ENCODE results near the gene TBC1D22A. TPM values are rescaled to one million over a fixed set of nuclear protein-coding genes. Genes with fewer than 3 reads are reported as not detected.
"Not testable (repeated sequence)": the region's sequence is repeated elsewhere in the genome, so short reads cannot be mapped to it uniquely, and the experiment has no call there.

TBC1D22A gene
- total RNA-seq, 8 experiments from 2014 or later: 6.6 to 31.4 (median 12.3) TPM

DNA sequence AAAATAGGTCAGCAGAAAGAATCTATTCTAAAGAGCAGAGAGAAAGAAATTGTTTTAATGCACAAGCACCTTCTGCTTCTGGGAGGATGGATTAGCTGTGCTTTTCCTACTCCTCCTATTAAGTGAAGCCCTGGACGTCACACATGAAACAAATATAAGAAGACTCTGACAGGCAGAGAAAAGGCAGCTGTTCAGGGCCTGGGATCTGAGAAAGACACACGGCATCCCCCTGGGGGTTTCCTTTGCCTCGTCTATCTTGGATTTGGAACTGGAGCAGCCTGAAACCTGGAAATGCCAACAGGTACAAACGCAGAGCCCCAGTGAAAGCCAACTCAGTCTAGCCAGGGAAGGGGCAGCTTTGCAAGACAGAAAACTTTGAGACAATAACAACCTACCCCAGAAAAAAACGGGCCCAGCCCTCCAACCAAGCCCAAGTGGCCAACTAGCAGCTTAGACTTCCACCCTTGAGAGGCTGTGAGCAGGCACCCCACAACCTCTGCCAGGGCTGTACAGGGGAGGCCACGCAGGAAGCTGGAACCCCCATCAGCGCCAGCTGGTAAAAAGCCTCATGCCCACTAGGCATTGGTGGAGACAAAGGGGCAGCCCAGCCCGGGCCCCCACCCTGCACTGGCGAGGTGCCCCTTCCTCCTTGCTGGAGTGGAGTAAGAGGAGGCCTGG, 31.7 kb upstream of the TBC1D22A start:
- H3K27ac ChIP-seq: no peak overlapping the region
- WGBS, 10 experiments: 17 to 100% (median 75%) methylated on average over 1 to 5 of the region's 9 CpGs
- H3K4me1 ChIP-seq (replicated peaks in 1 of 2): peaks cover 10 to 31% of the 10 kb centered on the region in 2 donors
- in situ Hi-C loops (cut with MboI; ENCODE audit: low pct_unique_long_range_greater_than_20kb in 2 of 9, low sequenced_read_pairs in 9 of 9, unreplicated experiment in 9 of 9): loop anchor here in 1 of 9 experiments (25.0 kb wide), 1 partner anchor 168 kb away; no protein-coding TSS in a partner anchor
- no peak for ATAC-seq (replicated peaks in 6 of 8)
- no peak overlapping the region for H3K4me3 ChIP-seq

DNA sequence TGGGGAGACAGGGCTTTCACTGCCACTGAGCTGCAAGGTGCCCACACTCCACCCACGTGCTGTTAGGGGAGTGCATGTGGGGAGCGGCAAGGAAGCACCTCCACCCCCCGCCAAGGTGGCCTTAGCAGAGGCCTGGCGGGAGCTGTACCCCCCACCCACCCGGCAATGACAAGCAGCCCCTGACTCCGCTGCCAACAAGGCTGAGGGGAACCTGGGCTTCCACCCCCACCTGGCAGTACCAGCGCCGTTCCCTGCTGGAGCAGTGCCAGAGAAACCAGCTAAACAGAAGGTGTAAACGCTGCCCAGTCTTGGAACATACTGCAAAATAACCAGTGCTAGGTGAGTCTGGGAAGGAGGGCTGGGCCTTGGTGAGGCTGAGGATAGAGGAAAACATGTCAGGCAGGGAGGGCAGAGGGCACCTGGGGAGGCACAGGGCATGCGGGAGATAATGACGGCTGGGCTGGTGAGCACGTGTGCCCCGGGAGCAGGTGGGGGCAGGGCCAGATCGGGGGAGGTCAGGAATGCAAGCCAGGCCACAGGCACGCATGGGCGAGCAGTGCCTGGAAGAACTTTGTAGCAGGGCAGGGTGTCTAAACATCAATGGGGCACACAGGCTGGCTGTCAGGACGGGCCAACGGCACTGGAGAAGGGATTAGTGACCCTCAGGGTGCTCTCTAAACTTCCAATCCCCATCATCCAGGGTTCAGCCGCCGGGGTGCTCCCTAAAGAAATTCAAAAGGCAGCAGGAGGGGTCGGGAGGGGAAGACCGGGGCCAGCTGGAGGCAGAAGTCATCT, 31.0 kb upstream of the TBC1D22A start:
- H3K4me3 ChIP-seq: no peak overlapping the region
- no peak overlapping the region for H3K27ac ChIP-seq
- no peak for ATAC-seq (replicated peaks in 6 of 8)
- H3K4me1 ChIP-seq (replicated peaks in 1 of 2): peaks cover 17 to 33% of the 10 kb centered on the region in 2 donors
- 0 to 100% (median 80%) methylated on average over 1 to 4 of the region's 22 CpGs; no CpG with 5 or more reads in 6 of the 10 experiments for WGBS, 10 experiments
- in situ Hi-C loops (cut with MboI; ENCODE audit: low pct_unique_long_range_greater_than_20kb in 2 of 9, low sequenced_read_pairs in 9 of 9, unreplicated experiment in 9 of 9): loop anchor here in 1 of 9 experiments (25.0 kb wide), 1 partner anchor 169 kb away; no protein-coding TSS in a partner anchor

DNA sequence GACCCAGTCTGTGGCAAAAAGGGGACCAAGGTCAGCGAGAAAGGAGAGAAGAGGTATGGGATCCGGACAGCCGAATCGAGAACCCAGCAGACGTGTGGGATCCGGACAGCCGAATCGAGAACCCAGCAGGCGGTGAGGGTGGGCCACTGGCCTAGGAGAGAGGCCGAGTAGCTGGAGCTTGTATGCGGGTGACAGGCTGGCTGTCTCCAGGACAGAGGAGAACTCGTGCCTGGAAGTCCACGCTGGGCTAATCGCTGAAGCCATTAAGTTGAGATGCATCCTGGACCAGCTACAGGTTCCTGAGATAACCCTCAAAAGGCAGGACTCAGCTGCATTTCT, 30.4 kb upstream of the TBC1D22A start:
- no peak for ATAC-seq (replicated peaks in 6 of 8)
- peaks cover 22 to 35% of the 10 kb centered on the region in 2 donors for H3K4me1 ChIP-seq (replicated peaks in 1 of 2)
- in situ Hi-C loops (cut with MboI; ENCODE audit: low pct_unique_long_range_greater_than_20kb in 2 of 9, low sequenced_read_pairs in 9 of 9, unreplicated experiment in 9 of 9): loop anchor here in 1 of 9 experiments (25.0 kb wide), 1 partner anchor 170 kb away; no protein-coding TSS in a partner anchor
- no peak overlapping the region for H3K27ac ChIP-seq
- H3K4me3 ChIP-seq: no peak overlapping the region
- WGBS, 10 experiments: 80 to 100% methylated on average over 1 of the region's 14 CpGs; no CpG with 5 or more reads in 8 of the 10 experiments

DNA sequence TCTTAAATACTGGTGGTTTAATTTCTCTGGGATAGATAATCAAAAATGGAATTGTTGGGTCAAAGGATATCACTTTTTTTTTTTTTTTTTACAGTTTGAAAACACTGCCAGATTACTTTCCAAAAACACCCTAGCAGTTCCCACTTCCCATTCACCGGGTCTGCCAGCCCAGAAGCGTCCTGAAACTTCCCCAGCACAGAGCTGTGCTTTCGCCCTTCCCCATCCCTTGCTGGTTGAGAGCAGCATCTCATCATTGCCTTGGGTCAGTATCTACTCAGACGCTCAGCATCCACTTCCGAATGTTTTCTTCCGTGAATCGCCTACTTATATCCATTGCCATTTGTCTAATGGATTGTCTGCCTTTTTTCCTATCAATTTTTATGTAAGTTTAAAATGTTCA, 29.9 kb upstream of the TBC1D22A start:
- Histone ChIP-seq H3K27ac (no peak overlapping the region), H3K4me1 (replicated peaks in 1 of 2) (peaks cover 18 to 35% of the 10 kb centered on the region in 2 donors), H3K4me3 (no peak overlapping the region)
- ATAC-seq (replicated peaks in 6 of 8): no peak
- WGBS, 10 experiments: 75 to 100% (median 95%) methylated on average over 2 to 7 of the region's 7 CpGs
- in situ Hi-C loops (cut with MboI; ENCODE audit: low pct_unique_long_range_greater_than_20kb in 2 of 9, low sequenced_read_pairs in 9 of 9, unreplicated experiment in 9 of 9): loop anchor here in 1 of 9 experiments (25.0 kb wide), 1 partner anchor 170 kb away; no protein-coding TSS in a partner anchor

DNA sequence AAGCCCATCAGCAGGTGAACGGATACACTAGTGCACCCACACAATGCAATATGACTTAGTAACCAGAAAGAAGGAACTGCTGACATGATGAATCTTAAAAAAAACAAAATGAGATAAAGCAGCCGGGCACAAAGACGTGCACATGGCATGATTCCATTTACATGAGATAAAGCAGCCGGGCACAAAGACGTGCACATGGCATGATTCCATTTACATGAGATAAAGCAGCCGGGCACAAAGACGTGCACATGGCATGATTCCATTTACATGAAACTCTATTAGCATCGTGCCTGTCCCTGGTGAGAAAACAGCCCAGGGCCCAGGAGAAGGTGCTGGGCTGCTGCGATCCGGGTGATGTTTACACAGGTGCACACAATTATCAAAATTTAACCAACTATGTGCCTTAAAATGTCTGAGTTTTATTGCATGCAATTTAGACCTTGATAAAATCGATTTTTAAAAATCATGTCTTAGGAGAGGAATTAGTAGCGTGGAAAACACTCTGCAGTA, 28.2 kb upstream of the TBC1D22A start:
- H3K27ac ChIP-seq, H3K4me3 ChIP-seq: not testable (repeated sequence)
- ATAC-seq (replicated peaks in 6 of 8): peak in 1 of 8 experiments; percentile 54
- 6 to 100% (median 75%) methylated on average over 1 to 8 of the region's 12 CpGs; no CpG with 5 or more reads in 1 of the 10 experiments for WGBS, 10 experiments
- in situ Hi-C loops (cut with MboI; ENCODE audit: low pct_unique_long_range_greater_than_20kb in 2 of 9, low sequenced_read_pairs in 9 of 9, unreplicated experiment in 9 of 9): loop anchor here in 1 of 9 experiments (25.0 kb wide), 1 partner anchor 172 kb away; no protein-coding TSS in a partner anchor
- peaks cover 21 to 24% of the 10 kb centered on the region in 2 donors for H3K4me1 ChIP-seq (replicated peaks in 1 of 2)

DNA sequence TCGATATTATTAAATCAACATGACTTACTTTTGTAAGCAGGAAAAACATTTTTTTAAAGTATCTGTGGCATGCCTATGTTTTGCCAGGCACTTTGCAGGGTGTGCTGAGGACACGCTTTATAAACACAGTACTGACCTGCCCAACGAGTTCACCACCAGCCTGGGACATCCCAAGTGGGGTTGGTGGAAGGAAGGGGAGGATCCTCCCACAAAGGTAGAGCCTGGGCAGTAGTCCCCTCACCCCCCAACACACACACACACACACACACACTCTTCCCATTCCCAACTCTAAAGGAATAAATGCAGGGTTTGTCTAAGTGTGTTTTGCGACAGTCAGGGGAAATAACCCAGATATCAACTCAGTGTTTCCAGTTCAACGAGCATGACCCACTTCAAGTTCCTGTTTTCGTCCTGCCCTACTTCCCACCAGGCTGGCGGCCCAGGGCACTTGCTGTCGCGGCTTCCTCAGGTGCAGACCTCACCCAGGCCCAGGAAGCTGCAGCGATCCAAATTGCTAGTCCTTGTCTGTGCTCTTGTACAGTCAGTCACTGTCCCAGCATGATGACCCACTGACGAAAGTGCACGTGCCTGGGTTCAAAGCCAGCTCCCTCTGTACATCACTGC, 27.5 kb upstream of the TBC1D22A start:
- ATAC-seq (replicated peaks in 6 of 8): peak in 1 of 8 experiments; percentile 10
- 13 to 96% (median 81%) methylated on average over 1 to 11 of the region's 12 CpGs; no CpG with 5 or more reads in 3 of the 10 experiments for WGBS, 10 experiments
- H3K4me1 ChIP-seq (replicated peaks in 1 of 2): peaks cover 28 to 29% of the 10 kb centered on the region in 2 donors
- H3K27ac ChIP-seq: no peak overlapping the region
- in situ Hi-C loops (cut with MboI; ENCODE audit: low pct_unique_long_range_greater_than_20kb in 2 of 9, low sequenced_read_pairs in 9 of 9, unreplicated experiment in 9 of 9): loop anchor here in 1 of 9 experiments (25.0 kb wide), 1 partner anchor 173 kb away; no protein-coding TSS in a partner anchor
- H3K4me3 ChIP-seq: no peak overlapping the region

DNA sequence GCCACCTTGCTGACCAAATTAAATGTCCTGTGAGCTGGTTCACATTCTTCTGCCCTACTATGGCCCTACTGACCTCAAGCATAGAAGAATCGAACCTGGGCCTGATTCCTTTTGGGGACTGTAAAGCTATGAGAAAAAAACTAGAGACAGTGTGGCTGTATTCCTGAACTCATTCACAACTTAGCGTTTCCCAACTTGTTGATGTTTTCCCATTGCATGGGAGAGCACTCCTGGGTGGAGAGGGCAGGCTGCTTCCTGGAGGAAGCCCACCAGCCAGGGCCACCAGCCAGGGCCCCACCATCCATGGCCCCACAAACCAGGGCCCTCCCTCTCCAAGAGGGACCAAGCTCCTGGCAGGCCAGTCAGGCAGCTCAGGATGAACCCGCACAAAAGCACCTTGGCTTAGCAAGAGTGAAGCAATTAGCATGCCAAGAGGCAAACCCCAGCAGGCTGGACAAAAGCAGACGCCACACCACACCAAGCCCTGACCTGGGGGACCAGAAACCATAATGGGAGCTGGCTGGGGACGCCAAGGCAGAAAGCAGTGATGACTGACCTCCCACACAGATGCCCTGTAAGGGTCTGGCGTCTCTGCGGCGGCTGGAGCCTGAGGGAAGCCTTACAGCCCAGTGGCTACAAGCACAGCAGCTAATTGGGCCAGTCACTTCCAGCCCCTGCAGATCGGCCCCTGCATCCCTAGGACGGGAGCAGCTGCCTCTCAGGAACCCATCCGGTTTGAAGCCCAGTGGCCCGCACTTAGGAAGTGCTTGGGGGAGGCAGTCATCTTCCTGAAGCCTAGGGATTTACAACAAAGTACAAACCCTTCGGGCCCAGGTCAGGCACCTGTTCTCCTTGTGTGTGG, 26.5 kb upstream of the TBC1D22A start:
- H3K4me1 ChIP-seq (replicated peaks in 1 of 2): peaks cover 29% of the 10 kb centered on the region in 2 donors
- 20 to 100% (median 58%) methylated on average over 1 to 4 of the region's 13 CpGs; no CpG with 5 or more reads in 2 of the 10 experiments for WGBS, 10 experiments
- in situ Hi-C loops (cut with MboI; ENCODE audit: low pct_unique_long_range_greater_than_20kb in 2 of 9, low sequenced_read_pairs in 9 of 9, unreplicated experiment in 9 of 9): loop anchor here in 1 of 9 experiments (25.0 kb wide), 1 partner anchor 174 kb away; no protein-coding TSS in a partner anchor
- peak overlapping the region in 3 of 5 donors; percentile 7 to 90 (median 85) for H3K4me3 ChIP-seq
- no peak overlapping the region for H3K27ac ChIP-seq
- ATAC-seq (replicated peaks in 6 of 8): no peak

DNA sequence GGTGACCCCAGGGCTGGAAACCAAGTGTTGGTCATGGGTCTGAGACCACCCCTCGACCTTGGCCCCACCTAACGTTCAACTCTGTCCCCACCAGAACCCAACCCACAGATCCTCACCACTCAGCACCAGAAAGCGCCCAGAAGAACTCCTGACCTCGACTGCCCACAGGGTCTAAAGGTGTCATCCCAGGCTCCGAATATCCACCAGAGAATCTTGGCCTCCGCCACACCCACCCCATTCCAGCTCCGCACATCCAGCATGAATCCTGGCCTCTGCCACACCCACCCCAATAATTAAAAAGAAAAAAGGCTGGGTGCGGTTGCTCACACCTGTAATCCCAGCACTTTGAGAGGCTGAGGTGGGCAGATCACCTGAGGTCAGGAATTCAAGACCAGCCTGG, 25.7 kb upstream of the TBC1D22A start:
- Histone ChIP-seq H3K4me3 (peak overlapping the region; percentile 85 to 100 (median 92)), H3K27ac (no peak overlapping the region), H3K4me1 (replicated peaks in 1 of 2) (peaks cover 29% of the 10 kb centered on the region in 2 donors)
- ATAC-seq (replicated peaks in 6 of 8): no peak
- in situ Hi-C loops (cut with MboI; ENCODE audit: low pct_unique_long_range_greater_than_20kb in 2 of 9, low sequenced_read_pairs in 9 of 9, unreplicated experiment in 9 of 9): loop anchor here in 1 of 9 experiments (25.0 kb wide), 1 partner anchor 174 kb away; no protein-coding TSS in a partner anchor
- WGBS, 10 experiments: 33 to 73% (median 47%) methylated on average over 1 to 3 of the region's 8 CpGs; no CpG with 5 or more reads in 5 of the 10 experiments

DNA sequence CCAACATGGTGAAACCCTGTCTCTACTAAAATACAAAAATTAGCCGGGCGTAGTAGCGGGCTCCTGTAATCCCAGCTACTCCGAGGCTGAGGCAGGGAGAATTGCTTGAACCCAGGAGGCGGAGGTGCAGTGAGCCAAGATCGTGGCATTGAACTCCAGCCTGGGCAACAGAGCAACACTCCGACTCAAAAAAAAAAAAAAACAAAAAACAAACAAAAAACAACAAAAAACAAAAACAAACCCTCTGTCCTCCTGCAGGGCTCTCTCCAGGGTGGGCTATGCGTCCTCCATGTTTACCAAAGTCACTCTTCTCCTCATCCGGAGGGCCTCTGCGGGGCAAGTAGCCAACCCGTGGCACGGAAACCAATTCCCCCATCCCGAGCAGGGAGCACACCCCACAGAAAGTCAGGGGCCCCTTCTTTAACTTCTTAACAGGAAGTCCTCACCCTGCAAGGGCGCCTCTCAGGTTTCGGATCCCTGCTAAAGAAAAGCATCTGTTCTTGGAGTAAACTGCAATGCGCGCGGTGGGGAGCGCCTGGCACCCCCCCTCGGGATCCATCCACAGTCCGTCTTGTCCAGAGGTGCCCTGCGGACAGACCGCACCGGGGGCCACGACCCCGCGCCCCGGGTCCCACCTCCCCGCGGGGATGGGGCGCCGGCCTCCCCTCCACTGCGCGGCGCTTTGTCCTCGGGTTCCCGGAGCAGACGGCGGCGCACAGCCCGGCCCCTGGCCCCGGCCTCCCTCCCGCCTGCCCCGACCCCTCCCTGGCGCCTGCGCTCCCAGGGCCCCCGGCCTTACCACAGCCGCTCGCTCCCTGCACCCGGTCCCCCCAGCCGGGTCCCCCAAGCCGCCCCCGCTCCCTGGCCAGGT, 25.1 kb upstream of the TBC1D22A start:
- WGBS, 10 experiments: 0 to 56% (median 19%) methylated on average over 1 to 10 of the region's 53 CpGs
- Histone ChIP-seq H3K27ac (peak overlapping the region; percentile 88 to 95), H3K4me3 (peak overlapping the region; percentile 85 to 100 (median 92)), H3K4me1 (replicated peaks in 1 of 2) (peaks cover 27 to 29% of the 10 kb centered on the region in 2 donors)
- peak; percentile 23 to 58 (median 46) for ATAC-seq (replicated peaks in 6 of 8)
- in situ Hi-C loops (cut with MboI; ENCODE audit: low pct_unique_long_range_greater_than_20kb in 2 of 9, low sequenced_read_pairs in 9 of 9, unreplicated experiment in 9 of 9): loop anchor here in 1 of 9 experiments (25.0 kb wide), 1 partner anchor 175 kb away; no protein-coding TSS in a partner anchor

DNA sequence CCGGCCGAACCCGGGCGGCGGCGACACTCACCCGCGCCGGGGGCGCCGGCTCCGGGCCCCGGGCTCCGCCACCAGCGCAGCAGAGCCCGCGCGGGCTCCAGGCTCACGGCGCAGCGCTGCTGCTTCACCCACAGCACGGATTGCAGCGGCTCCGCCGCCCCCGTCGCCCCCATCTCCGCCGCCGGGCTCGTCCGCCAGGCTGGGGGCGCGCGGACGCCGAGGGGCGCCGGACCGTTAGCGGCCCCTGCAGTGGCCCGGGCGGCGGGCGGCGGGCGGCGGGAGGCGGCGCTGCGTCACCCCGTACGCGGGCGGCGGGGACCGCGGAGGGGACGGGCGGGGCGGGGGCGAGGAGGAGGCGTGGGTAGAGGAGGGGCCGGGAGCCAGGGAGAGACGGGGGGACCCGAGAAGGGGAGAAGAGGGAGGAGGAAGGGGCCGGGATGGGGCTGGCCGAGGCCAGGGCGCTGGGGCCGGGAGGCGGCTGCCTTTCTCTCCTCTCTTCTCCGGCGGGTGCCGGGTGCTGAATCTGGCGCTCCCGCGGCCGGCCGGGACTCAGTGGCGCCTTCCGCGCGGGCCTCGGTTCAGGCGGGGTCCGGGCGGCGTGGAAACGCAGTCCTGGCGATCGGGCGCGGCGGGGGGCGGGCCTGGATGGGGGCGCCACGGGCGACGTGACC, 24.3 kb upstream of the TBC1D22A start, which contains the start of gene CERK:
TSS of gene CERK (minus strand) at position 277 of the 671 bp plus-strand sequence. CDS start at position 173, 104 bp downstream.
- peak; percentile 50 to 74 (median 64) for ATAC-seq (replicated peaks in 6 of 8)
- no CpG with 5 or more reads among the region's 99 CpGs for WGBS, 10 experiments
- Histone ChIP-seq H3K4me1 (replicated peaks in 1 of 2) (peaks cover 27 to 29% of the 10 kb centered on the region in 2 donors), H3K27ac (peak within 1 kb of the TSS; percentile 88 to 95), H3K4me3 (peak within 1 kb of the TSS; percentile 85 to 100 (median 92))
- in situ Hi-C loops (cut with MboI; ENCODE audit: low pct_unique_long_range_greater_than_20kb in 2 of 9, low sequenced_read_pairs in 9 of 9, unreplicated experiment in 9 of 9): loop anchor here in 1 of 9 experiments (25.0 kb wide), 1 partner anchor 176 kb away; no protein-coding TSS in a partner anchor

Measured in motor neuron (in vitro differentiated cells).